T47D (cell line): Measurements from ENCODE around the gene ADPRS.

Source experiments
- DNase-seq, 2 experiments: peaks; one replicate each; pipeline versions ENCODE4 v3.0.0 to v3.0.0-alpha.2; 2011 to 2012; ENCODE audit warnings: low read depth in 1 of 2, low spot score in 1 of 2
- JUND ChIP-seq: IDR thresholded peaks from 2 replicates; pipeline ENCODE4 v1.6.1; 2012; ENCODE audit warnings: low read depth
- in situ Hi-C: cut with HindIII; loops from 2 replicates; pipeline ENCODE4 v1.10.0; 2016; ENCODE audit warnings: low sequenced_read_pairs, low pct_unique_long_range_greater_than_20kb

The ADPRS gene

DNA sequence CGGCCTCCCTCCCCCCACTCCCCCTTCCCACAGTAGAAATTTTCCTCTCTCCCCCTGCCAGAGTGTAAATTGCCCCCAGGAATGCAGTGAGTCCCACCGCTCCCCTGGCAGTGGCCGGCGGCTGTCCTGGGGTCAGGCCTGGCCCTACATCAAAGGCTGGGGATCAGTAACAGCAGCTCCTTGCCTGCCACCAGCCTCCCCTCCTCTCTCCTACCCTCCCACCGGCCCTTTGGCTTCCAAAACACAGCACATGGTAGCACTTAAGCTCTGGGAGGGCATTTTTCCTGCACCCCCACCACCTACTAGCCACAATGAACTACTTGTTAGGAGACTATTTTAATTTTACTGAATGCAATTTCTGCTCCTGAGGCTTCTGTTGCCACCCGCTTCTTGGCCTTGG, 45.3 kb downstream of the ADPRS start:
- no peak for TF ChIP-seq JUND
- in situ Hi-C loops = no loop called here
- DNase-seq = no peak

GRCh38 chr1:36134505-36135329, 46.0 kb downstream of the ADPRS start:
- DNase-seq = peak in 1 of 2 experiments; percentile 19
- in situ Hi-C loops = no loop called here
- TF ChIP-seq JUND = no peak

- DNase-seq = no peak
These were observed 46.6 kb downstream of the ADPRS start for GRCh38 chr1:36135330-36135667.

GRCh38 chr1:36135796-36136195, 47.1 kb downstream of the ADPRS start:
- no peak for DNase-seq
- in situ Hi-C loops = no loop called here
- TF ChIP-seq JUND = no peak

More at GRCh38 chr1:36135330-36135667, 46.6 kb downstream of the ADPRS start:
- no peak for TF ChIP-seq JUND
- in situ Hi-C loops = no loop called here

- in situ Hi-C loops = no loop called here
- no peak for DNase-seq
- TF ChIP-seq JUND = no peak
These were observed 47.8 kb downstream of the ADPRS start for GRCh38 chr1:36136535-36136934.

- TF ChIP-seq JUND = no peak
- in situ Hi-C loops = no loop called here
- DNase-seq = no peak
These were observed 48.5 kb downstream of the ADPRS start for GRCh38 chr1:36137226-36137625.

DNA sequence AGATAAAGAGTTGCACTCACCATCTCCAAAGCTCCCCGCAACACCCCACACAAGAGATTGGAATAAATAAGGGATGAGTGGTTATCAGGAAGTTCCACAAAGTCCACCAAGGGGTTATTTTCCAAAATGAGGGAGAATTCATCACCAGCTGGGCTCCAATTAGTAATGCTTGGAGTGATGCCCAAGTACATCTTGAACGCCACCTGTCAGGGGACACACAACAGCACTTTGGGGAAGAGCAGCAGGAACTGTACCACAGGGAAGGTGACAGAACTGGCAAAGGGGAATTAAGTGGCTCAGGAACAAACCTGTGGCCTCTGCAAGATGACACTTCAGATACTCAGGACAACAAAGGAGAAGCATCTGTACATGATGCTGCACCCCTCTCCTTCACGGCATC, 49.1 kb downstream of the ADPRS start:
- in situ Hi-C loops = no loop called here
- no peak for TF ChIP-seq JUND
- no peak for DNase-seq

- in situ Hi-C loops = no loop called here
- no peak for DNase-seq
- TF ChIP-seq JUND = no peak
These were observed 50.8 kb downstream of the ADPRS start for GRCh38 chr1:36139521-36139920.

GRCh38 chr1:36142121-36142520, 53.4 kb downstream of the ADPRS start:
- in situ Hi-C loops = no loop called here
- no peak for TF ChIP-seq JUND
- DNase-seq = no peak

- no peak for DNase-seq
- in situ Hi-C loops = no loop called here
- no peak for TF ChIP-seq JUND
These were observed 54.7 kb downstream of the ADPRS start for GRCh38 chr1:36143424-36143823.
